Measurements from ENCODE around the gene PCED1B.
"Not testable (repeated sequence)": the region's sequence is repeated elsewhere in the genome, so short reads cannot be mapped to it uniquely, and the experiment has no call there.

The PCED1B gene

DNA sequence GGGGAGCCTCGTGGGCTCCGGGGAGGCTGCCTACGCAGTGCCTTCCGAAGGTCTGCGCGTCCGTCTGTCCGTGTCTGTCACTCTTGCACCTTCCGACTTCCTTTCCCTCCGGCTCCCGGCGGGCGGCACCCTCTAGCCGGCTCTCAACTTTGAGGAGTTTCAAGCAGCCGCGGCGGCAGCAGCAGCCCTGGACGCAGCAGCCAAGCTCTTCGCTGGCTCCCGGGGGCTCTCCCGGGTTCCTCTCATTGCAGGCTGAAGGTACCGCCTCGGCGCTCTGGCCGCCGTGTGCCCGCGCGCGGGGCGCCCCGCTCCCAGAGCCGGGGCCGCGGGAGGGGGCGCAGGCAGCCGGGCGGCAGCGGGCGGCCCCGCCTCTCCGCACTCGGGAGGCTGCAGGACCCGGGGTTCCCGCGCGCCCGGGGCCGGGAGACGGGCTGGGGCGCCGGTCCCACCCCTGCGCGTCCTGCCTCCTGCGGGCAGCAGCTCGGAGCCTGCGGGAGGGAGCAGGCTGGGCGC lies at the start of gene PCED1B, which contains the start of gene AMIGO2:
PCED1B (plus strand) TSS at position 154 of the 513 bp plus-strand sequence. CDS start 155,443 bp downstream, outside the sequence.
AMIGO2 (minus strand) TSS at position 492 of the 513 bp plus-strand sequence. CDS start 957 bp downstream, outside the sequence.
- DNase-seq (ENCODE audit: low read depth in 2 of 2): peak; percentile 43 to 63

- DNase-seq (ENCODE audit: low read depth in 2 of 2): no peak
These were observed 49.5 kb upstream of the PCED1B start for GRCh38 chr12:47029903-47030302.

DNA sequence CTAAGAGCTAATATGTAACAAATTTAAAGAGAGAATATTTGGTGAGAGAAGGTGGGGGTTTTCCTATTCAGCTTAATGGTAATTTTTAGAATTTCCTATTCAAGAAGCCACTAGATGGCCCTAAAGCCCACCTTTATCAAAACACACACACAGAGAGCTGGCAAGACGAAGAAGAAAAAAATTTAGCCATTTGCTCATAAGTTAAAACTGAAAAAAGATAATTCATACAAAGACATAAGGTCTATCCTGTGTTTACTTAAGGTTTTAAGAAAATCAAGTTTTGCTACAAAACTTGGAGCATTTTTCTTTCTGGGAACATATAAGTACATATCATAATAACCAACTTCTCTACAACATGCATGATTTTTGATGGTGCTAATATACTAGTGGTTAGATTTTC lies 46.8 kb upstream of the PCED1B start:
- no peak for DNase-seq (ENCODE audit: low read depth in 2 of 2)

- no peak for DNase-seq (ENCODE audit: low read depth in 2 of 2)
These were observed 46.3 kb upstream of the PCED1B start for GRCh38 chr12:47033081-47033480.

DNA sequence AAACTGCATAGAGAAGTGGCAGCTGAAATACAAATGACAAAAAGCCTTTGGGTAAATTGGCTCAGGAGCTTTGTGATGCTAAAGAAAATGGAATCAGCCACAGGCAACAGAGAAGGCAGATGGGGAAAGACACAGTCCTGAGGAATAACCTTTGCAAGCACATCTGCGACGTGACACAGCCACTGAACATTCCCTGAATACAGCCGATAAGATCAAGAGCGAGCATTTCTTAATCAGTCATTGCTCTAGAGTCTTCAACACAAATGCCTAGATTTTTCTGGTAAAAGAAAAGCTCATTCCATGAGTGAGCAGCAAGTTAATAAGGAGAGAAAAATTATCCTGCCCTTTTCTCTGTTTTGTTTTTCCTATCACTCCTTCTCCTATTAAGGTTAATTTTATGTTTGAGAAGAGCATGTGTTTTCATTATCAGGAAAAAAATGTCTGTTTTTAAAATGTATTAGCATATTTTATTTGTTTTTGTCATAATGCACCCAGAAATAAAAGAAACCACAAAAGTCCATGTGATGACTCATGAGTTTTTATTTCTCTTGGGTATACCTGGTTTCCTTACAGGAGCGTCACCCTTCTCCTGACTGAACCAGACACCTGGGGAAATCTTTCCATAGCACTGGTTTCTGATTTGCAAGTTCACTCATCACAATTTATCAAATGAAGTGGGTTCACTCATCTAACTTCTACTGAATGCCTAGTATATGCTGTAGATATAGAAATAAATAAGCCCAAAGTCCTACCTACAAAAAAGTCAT lies 45.4 kb upstream of the PCED1B start:
- DNase-seq (ENCODE audit: low read depth in 2 of 2): no peak

GRCh38 chr12:47034661-47035060 lies 44.8 kb upstream of the PCED1B start:
- DNase-seq (ENCODE audit: low read depth in 2 of 2): no peak

GRCh38 chr12:47035484-47035883 lies 43.9 kb upstream of the PCED1B start:
- no peak for DNase-seq (ENCODE audit: low read depth in 2 of 2)

DNA sequence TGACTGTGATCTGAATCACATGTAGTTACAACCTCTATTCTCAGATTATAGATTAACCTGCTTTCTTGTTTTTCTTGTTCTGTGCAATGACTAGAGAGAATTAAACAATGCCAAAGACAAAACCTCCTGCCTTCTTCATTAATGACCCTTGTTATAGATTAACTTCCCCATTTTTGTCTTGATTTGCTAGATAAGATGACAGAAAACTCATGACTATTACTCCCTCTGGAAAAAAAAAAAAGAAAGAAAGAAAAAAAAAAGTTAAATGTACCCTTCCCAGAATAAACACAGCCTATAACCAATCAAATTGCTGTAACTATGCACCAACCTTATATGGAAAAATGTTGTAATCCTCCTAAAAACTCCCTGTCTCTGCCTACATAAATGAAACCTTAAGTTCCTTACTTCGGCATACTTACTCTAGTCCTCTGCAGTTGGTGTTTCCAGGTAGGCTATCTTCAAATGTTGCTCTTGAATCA lies 41.1 kb upstream of the PCED1B start:
- DNase-seq (ENCODE audit: low read depth in 2 of 2): no peak

GRCh38 chr12:47039079-47039478 lies 40.3 kb upstream of the PCED1B start:
- DNase-seq (ENCODE audit: low read depth in 2 of 2): no peak

GRCh38 chr12:47039756-47040155 lies 39.7 kb upstream of the PCED1B start:
- DNase-seq (ENCODE audit: low read depth in 2 of 2): no peak

GRCh38 chr12:47041327-47041726 lies 38.1 kb upstream of the PCED1B start:
- no peak for DNase-seq (ENCODE audit: low read depth in 2 of 2)

DNA sequence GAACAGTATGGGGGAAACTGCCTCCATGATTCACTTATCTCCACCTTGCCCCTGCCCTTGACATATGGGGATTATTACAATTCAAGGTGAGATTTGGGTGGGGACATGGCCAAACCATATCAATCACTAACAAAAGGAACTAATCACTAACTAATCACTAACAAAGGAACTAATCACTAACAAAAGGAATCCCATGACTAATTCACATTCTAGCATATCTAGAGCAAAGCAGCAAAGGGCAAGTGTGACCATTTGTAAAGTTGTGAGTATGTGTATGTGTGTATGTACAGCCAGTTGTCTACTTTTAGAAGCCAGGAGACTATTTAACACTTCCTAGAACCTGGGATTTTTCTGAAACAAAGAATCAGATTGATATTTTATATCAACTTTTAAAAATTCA lies 30.9 kb upstream of the PCED1B start:
- no peak for DNase-seq (ENCODE audit: low read depth in 2 of 2)

DNA sequence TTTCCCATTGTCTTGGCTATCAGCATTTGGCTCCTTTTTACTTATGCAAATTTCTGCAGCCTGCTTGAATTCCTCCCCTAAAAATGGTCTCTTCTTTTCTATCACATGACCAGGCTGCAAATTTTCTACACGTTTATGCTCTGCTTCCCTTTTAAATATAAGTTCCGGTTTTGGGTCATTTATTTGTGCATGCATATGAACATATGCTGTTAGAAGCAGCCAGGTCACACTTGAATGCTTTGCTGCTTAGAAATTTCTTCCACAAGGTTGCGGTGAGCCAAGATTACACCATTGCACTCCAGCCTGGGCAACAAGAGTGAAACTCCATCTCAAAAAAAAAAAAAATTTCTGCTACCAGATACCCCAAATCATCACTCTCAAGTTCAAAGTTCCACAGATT lies 28.1 kb upstream of the PCED1B start:
- not testable (repeated sequence) for DNase-seq (ENCODE audit: low read depth in 2 of 2)

DNA sequence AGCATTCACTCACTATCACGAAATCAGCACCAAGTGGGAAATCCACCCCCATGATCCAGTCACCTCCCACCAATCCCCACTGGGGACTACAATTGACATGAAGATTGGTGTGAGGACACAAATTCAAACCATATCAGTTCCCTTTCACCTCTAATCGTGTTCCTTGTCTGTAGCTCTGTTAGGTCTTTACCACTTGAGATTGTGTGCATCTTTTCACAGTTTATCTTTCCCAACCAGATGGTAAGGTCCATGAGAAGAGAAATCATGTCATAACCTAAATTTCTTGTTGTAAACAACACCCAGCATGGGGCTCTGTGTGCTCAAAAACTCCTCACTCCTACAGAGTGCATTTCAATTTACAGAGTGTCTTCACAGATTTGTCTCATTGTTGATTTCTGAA lies 27.1 kb upstream of the PCED1B start:
- no peak for DNase-seq (ENCODE audit: low read depth in 2 of 2)

GRCh38 chr12:47053961-47054360 lies 25.5 kb upstream of the PCED1B start:
- DNase-seq (ENCODE audit: low read depth in 2 of 2): no peak

GRCh38 chr12:47054659-47055058 lies 24.8 kb upstream of the PCED1B start:
- no peak for DNase-seq (ENCODE audit: low read depth in 2 of 2)

DNA sequence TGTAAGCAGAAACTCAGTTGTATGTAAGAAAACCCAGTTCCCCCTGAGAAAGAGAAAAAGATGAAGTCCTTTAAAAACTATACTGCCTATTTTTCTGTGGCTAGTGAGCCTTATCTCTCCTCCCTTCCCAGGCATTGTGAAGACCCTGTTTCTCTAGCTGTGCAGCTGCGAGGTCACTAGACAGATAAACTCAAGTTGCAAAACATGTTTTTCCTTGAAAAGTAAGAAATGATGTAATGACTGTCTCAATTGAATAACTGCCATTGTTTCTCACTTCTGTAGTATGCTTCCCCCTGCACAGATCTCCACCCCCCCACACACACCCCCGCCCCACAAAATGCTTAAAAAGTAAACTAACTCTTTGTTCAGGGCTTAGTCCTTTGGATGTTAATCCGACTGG lies 23.6 kb upstream of the PCED1B start:
- DNase-seq (ENCODE audit: low read depth in 2 of 2): not testable (repeated sequence)

DNA sequence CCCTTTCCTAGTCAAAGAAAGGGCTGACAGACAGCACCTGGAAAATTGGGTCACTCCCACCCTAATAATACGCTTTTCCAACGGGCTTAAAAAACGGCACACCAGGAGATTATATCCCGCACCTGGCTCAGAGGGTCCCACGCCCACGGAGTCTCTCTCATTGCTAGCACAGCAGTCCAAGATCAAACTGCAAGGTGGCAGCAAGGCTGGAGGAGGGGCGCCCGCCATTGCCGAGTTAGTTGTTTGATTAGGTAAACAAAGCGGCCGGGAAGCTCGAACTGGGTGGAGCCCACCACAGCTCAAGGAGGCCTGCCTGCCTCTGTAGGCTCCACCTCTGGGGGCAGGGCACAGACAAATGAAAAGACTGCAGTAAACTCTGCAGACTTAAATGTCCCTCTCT lies 22.5 kb upstream of the PCED1B start:
- DNase-seq (ENCODE audit: low read depth in 2 of 2): not testable (repeated sequence)

GRCh38 chr12:47058640-47059039 lies 20.8 kb upstream of the PCED1B start:
- not testable (repeated sequence) for DNase-seq (ENCODE audit: low read depth in 2 of 2)

- no peak for DNase-seq (ENCODE audit: low read depth in 2 of 2)
These were observed 13.9 kb upstream of the PCED1B start for GRCh38 chr12:47065546-47065945.

DNA sequence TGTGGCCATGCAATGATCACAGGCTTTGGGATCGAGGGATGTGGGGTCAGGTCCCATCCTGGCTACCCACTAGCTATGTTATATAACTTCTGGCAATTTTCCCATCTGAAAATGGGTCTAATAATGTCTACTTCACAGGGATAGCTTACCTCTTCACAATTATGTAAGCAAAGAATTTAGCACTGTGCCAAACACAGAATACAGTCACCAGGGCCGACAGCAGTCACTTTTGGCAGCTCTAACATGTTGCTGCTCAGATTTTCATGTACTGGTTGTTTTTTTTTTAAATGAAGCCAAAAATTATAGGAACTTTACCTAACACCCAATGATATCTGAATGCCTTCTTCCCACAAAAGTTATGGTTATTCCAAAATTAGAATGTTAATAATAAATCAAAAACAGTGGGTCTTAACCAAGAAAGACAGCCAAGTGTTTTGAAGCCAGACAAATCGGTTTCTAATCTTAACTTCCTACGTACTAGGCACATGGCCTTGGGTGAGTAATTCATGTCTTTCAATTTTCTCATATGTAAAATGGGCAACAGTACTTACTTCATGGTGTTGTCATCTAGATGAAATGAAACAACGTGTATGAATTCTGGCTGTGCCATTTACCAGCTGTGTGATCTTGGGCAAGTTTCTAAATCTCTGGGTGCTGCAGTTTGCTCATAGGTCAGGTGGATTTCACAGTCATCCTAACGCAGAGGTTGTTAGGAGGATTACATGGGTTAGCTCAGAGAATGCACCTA lies 13.0 kb upstream of the PCED1B start:
- no peak for DNase-seq (ENCODE audit: low read depth in 2 of 2)

DNA sequence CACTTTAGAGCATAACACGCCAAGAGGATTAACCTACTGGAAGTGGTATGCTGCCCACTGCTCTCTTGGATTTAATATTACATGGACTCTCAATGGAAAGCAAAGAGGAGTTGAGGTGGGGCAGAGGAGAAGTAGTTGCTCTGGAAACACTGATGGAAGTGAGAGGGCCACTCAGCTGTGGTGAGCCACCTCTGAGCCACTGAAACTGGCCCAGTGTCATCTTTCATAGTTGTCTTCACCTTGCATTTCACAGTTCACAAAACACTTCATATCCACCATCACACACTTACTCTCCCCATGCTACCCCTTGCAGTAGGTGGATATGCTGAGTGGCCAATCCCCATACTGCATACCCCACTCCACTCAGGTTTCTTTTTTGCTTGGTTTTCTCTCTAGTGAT lies 12.2 kb upstream of the PCED1B start:
- DNase-seq (ENCODE audit: low read depth in 2 of 2): no peak
